ENCODE measurements around the gene FAM241B. TPM values are rescaled to one million over a fixed set of nuclear protein-coding genes. Genes with fewer than 3 reads are reported as not detected.

The FAM241B gene
- total RNA-seq, 1 experiment from 2014 or later = 13.7 TPM

DNA sequence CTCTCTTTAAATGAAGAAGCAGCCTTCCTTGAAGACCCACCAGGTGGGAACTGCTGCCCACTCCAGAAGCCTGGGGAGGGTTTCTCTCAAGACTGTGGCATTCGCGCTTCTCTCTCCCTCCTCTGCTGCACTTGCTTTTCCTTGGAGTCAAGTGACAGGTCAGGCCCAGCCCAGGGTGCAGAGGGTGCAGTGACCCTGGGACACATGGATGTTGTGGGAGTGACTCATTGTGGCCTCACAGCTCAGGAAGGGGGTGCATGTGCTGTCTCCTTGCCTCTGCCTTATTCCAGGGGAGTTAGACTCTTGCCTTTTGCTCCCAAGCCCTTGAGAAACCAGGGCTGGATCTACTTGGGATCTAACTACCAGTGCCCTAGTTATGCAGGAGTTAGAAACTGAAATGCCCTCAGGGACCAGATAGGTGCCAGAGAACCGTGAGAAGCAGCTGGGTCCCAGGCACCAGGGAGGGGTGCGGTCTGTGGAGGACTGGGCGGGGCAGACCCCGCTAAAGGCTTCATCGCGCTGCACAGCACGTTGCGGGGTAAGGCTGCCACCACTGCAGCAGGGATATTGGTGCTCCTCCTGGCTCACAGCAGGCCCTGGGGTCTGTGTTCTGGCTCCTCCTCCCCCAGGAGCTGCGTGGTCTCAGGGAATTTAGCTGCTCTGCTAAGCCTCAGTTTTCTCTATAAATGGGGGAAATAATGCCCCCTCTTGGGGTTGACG is 11.4 kb downstream of the FAM241B start:
- Histone ChIP-seq H2BK12ac (ENCODE audit: insufficient read length, low read depth, low read length) (no peak overlapping the region), H3K18ac (ENCODE audit: insufficient read length, low read depth, low read length) (no peak overlapping the region), H2AK5ac (ENCODE audit: insufficient read length, low read length) (no peak overlapping the region), H3K4ac (ENCODE audit: low read depth, low read length) (no peak overlapping the region), H3K27me3 (ENCODE audit: insufficient read depth, low read length) (no peaks in the 10 kb centered on the region), H2BK120ac (ENCODE audit: low read depth, low read length, poor library complexity, severe bottlenecking) (no peak overlapping the region), H3K4me2 (ENCODE audit: insufficient read depth, insufficient read length, low read length) (no peak overlapping the region), H3K27ac (ENCODE audit: insufficient read length, low read depth, low read length) (no peak overlapping the region), H4K20me1 (ENCODE audit: control insufficient read depth, insufficient read depth, insufficient read length) (no peaks in the 10 kb centered on the region), H3K23me2 (ENCODE audit: insufficient read length, low read depth, low read length, poor library complexity, severe bottlenecking) (no peaks in the 10 kb centered on the region), H4K8ac (replicated peaks; ENCODE audit: insufficient read length, low read depth, low read length) (no peak overlapping the region), H3K23ac (ENCODE audit: insufficient read length, low read depth, low read length) (no peak overlapping the region), H4K5ac (ENCODE audit: insufficient read length, low read depth, low read length) (no peak overlapping the region), H3K14ac (ENCODE audit: insufficient read depth, low read length) (no peak overlapping the region), H4K91ac (ENCODE audit: insufficient read length, low read depth, low read length) (no peak overlapping the region), H2BK5ac (ENCODE audit: insufficient read length, low read length) (no peak overlapping the region), H2AFZ (ENCODE audit: low read length) (no peak overlapping the region), H3K9me3 (ENCODE audit: control insufficient read depth, low read depth, low read length) (no peaks in the 10 kb centered on the region), H3K4me1 (ENCODE audit: insufficient read depth, low read length) (no peaks in the 10 kb centered on the region; the same call in 1 of the 2 replicates), H3T11ph (ENCODE audit: low read length) (no peak overlapping the region), H3K79me2 (ENCODE audit: insufficient read depth, low read length) (no peaks in the 10 kb centered on the region), H3K9ac (ENCODE audit: extremely low read depth, insufficient read length, low read length) (no peak overlapping the region), H2BK20ac (ENCODE audit: low read depth, low read length, poor library complexity, severe bottlenecking) (no peak overlapping the region), H3K79me1 (ENCODE audit: insufficient read depth, low read depth, low read length, poor library complexity, severe bottlenecking) (no peaks in the 10 kb centered on the region), H2BK15ac (ENCODE audit: low read depth, low read length) (no peak overlapping the region), H3K56ac (ENCODE audit: insufficient read length, low read depth, low read length) (no peak overlapping the region)
- Mint-ChIP-seq H3K4me3 (no peak overlapping the region), H3K27ac (no peak overlapping the region), H3K36me3 (ENCODE audit: insufficient read depth in 1 of 3, low read depth in 3 of 3) (no peaks in the 10 kb centered on the region; a peak in 1 of 7 replicates), H3K4me1 (peaks cover 21 to 26% of the 10 kb centered on the region in 2 experiments), H3K27me3 (ENCODE audit: low read depth) (peaks cover 21% of the 10 kb centered on the region), H3K9me3 (no peaks in the 10 kb centered on the region)
- no peak for DNase-seq
- TF ChIP-seq, protein P1, sequence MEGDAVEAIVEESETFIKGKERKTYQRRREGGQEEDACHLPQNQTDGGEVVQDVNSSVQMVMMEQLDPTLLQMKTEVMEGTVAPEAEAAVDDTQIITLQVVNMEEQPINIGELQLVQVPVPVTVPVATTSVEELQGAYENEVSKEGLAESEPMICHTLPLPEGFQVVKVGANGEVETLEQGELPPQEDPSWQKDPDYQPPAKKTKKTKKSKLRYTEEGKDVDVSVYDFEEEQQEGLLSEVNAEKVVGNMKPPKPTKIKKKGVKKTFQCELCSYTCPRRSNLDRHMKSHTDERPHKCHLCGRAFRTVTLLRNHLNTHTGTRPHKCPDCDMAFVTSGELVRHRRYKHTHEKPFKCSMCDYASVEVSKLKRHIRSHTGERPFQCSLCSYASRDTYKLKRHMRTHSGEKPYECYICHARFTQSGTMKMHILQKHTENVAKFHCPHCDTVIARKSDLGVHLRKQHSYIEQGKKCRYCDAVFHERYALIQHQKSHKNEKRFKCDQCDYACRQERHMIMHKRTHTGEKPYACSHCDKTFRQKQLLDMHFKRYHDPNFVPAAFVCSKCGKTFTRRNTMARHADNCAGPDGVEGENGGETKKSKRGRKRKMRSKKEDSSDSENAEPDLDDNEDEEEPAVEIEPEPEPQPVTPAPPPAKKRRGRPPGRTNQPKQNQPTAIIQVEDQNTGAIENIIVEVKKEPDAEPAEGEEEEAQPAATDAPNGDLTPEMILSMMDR (conservative IDR thresholded peaks at IDR 0.05) = no peak
- no CpG with 5 or more reads among the region's 12 CpGs for WGBS (ENCODE audit: extremely low coverage, insufficient read length, low lambda C conversion rate)

All from H9 (cell line).